ENCODE results near the gene DOHH.

The DOHH gene, protein sequence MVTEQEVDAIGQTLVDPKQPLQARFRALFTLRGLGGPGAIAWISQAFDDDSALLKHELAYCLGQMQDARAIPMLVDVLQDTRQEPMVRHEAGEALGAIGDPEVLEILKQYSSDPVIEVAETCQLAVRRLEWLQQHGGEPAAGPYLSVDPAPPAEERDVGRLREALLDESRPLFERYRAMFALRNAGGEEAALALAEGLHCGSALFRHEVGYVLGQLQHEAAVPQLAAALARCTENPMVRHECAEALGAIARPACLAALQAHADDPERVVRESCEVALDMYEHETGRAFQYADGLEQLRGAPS

DNA sequence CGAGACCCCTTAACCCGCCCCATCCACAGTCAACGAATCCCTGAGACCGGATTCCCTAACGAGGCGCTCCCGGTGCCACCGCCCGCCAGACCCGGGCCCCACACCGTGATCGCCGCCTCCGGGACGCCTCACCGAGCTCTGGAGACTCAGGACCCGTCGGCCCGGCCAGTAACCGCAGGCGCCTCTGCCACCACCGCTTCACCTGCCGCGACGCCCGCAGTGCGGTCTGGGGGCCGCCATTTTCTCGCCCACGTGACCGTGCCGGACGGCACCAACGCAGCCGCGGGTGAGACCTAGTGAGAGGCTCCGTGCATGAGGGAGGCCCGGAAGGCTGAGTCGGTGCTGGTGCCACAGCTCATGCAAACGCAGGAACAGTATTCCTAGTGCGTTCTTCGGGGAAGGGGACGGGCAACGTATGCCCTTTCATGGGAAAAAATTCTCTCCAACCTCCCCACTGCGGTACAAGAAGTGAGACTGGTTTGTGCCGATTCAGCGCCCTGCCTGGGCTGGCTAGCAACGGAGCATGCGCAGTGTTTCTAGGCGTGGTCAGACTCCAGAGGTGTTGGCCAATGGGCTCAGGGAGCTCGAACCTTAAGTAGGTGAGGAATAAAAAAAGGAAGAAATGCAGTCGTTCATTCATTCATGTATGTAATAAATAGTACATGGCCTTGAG lies at the start of gene DOHH:
Gene DOHH (minus strand): TSS at position 246 of the 673 bp plus-strand sequence. CDS start 3,860 bp downstream, outside the sequence.
- peak; percentile 92 to 93 for DNase-seq (ENCODE audit: low read depth in 2 of 2)

DNA sequence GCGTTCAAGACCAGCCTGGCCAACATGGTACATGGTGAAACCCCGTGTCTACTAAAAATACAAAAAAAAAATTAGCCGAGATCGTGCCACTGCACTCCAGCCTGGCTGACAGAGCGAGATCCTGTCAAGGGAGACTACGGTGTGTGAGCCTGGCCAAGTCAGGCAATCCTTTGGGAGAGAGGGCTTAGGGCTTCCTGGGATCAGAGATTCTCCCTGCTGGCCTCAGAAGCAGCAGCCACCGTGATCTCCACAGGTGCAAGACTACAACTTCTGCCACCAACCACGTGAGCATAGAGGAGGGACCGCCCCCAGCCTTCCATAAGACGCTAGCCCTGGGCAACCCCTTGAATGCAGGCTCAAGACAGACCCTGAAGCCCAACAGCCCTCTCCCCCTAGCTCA lies 49.3 kb upstream of the DOHH start:
- no peak for DNase-seq (ENCODE audit: low read depth in 2 of 2)

DNA sequence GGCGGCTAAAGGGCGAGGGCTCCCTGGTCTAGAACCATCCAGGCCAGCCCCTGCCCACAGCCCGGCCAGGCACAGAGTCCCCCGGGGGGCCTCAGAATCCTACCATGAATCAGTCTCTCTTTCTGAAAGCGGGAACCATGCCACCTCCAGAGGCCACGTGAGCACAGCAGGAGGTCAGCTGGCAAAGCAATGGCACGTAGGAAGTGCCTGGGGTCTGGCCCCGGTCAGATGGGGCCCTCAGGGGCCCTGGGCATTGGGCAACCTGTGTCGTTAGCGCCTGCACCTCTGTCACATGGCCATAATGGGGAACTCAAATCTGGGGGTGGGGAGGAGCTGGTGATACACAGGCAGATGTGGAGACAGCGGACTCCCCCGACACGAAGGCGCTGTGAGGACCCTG lies 48.1 kb upstream of the DOHH start:
- DNase-seq (ENCODE audit: low read depth in 2 of 2): no peak

DNA sequence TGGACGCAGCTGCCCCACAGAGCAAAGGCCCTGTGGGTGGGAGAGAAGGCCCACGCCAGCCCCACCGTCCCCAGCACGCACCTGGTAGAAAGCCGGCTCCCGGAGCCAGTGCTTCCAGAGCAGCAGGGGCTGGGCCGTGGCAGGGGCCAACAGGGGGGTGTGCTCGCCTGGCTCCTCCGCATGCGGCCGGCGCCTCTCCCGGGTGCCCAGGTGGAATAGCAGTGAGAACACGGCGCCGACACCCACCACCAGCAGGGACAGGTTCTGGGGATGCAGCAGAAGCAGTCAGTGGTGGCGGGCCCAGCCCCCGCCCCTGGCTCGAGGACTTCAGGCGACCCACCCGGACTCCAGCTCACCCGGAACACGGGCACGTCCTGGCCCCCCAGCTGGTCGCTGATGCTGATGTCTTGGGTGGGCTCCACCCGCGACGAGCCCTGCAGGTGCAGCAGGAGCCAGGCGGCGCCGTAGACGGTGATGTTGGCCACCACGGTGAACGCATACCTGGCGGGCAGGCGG lies 47.4 kb upstream of the DOHH start:
- no peak for DNase-seq (ENCODE audit: low read depth in 2 of 2)

DNA sequence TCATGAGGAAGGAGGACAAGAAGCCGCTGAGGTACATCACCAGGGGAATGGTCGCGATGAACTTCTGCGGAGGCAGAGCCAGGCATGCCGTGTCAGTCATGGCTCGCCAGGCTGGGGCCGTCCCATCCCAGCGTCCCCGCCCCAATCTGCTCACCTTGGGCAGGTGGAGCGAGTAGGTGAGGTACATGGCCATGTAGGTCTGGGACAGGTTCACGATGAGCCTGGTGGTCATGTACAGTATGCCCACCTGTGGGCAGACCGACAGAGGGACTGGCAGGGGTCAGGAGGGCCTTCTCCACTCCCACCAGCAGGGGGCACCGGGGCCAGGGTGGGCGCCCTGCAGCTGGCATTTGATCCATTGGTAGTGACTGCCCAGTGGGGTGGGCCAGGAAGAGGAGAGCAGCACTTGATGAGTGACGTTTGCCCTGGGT lies 46.8 kb upstream of the DOHH start:
- no peak for DNase-seq (ENCODE audit: low read depth in 2 of 2)

DNA sequence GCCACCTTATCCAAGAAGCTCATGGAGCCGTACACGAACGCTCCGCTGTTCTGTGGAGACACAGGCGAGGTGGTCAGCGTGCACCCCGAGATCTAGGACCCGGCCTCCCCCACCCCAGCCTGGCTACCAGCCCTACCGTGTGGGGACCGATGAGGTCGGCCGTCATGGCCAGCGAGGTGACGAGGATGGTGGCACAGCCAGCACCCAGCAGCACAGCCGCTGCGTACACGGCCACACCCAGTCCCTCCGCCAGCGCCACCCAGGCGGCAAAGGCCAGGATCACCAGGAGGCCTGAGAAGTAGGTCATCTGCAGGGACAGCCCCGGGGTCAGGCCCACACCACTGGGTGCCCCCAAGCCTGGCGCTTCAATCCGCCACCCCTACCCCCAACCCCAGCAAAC lies 45.6 kb upstream of the DOHH start:
- DNase-seq (ENCODE audit: low read depth in 2 of 2): no peak

DNA sequence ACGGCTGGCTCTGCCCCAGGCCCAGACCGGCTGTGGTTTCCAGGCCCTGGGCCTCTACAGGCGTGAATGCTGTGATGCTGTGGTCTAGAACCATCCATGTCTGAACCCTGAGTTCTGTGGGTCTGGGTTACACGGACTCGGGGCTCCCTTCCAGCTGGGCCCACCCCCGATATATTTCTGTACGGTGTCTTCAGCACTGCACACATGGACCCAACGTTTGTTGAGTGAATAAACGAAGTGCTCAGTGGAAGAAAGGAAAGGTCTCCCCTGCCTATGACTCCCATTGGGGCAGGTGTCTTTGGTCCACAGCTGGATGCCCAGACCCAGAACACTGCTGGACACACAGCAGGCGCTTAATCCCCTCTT lies 45.2 kb upstream of the DOHH start:
- DNase-seq (ENCODE audit: low read depth in 2 of 2): no peak

DNA sequence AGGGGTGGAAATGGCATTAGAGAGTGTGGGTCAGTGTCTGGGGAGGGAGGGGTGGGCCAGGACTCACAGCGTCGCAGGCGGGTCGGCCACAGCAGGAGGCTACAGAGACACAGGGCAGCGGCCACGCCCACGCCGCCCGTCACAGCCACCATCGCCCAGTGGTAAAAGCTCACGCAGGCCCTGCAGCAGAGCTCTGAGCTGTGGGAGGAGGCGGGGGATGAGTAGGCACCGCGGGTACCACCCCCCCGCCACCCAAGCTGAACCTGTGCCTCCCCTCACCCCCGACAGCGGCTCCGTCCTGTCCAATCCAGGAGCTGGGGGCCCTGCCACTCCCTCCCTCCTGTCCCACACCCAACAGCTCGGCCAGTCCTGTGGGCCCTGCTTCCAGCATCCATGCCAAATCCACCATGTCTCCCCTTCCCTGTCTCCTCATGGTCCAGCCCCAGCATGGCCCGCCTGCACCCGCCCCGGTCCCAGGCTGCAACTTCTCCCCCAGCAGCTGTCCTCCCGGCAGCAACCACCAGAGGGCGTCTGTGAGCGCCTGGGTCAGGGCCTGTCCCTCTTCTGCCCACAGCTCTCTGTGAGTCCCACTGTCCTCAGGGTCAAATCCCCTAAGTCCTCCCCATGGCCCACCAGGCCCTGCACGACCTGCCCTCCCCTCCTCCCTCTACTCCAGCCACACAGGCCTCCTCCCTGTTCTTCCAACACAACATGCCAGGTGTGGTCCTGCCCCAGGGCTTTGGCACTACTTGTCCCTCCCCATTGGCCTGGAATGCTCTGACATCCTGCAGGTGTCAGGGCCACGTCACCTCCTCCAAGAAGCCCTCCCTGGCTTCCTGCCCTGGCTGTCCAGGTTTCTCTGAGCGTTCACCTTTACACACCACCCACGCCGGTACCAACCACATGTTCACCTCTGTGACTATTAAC lies 44.5 kb upstream of the DOHH start:
- peak in 1 of 2 experiments; percentile 7 for DNase-seq (ENCODE audit: low read depth in 2 of 2)

DNA sequence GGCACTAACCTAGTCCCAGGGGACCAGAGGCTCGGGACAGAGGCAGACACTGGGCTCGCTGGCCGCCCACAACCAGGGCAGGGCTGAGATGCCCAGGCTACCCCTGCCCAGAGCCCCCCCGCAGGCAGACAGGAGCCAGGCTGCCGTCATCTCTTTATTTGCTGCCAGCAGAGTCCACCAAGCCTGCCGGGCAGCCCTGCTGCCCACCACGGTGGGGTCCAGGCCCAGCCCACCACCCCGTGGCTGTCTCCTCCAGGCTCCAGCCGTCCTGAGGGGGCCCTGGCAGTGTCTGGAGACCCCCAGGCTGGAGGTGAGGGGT lies 43.5 kb upstream of the DOHH start:
- no peak for DNase-seq (ENCODE audit: low read depth in 2 of 2)

DNA sequence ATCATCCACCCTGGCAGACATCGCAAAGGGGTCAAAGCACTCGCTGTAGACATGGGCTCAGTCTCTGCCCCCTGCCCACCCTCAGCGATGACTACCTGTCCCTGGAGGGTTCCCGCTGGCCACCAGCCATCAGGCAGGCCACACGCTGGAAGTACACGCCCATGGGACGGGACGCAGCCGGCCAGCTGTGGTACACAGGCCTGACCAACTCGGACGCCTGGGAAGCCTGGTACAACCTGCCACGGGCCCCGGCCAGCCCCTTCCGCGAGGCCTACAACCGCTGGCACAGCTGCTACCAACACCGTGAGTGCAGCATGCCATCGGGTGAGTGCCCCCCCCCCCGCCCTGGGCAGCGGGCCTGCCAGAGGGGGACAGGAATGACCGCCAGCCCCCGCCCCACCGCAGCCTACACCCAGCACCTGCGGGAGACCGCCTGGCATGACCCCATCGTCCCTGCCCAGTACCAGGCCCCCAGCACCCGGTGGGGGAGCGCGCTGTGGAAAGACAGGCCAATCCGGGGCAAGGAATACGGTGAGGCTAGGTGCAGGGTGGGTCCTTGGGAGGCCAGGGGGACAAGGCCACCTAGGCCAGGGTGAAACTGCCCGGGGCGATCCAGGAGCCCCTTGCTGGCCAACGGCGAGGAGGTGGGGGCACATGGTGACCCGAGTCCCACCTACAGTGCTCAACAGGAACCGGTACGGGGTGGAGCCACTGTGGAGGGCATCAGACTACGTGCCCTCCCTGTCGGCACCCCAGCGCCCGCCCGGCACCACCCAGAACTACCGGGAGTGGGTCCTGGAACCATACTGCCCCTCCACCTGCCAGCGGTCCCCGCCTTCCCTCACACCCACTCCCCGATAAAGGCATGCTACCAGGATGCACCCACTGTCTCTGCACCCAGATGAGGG lies 42.9 kb upstream of the DOHH start:
- no peak for DNase-seq (ENCODE audit: low read depth in 2 of 2)

DNA sequence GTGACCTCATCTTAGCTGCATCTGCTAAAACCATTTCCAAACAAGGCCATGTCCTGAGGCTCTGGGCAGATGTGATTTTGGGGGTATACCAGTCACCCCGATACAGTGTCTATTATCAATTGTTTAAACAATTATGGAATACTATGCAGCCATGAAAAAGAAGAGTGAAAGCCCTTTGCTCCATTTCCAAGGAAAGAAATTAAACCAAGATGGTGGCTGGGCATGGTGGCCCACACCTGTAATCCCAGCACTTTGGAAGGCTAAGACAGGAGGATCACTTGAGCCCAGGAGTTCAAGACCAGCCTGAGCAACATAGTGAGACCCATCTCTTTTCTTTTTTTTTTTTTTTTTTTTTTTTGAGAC lies 39.3 kb upstream of the DOHH start:
- DNase-seq (ENCODE audit: low read depth in 2 of 2): no peak

DNA sequence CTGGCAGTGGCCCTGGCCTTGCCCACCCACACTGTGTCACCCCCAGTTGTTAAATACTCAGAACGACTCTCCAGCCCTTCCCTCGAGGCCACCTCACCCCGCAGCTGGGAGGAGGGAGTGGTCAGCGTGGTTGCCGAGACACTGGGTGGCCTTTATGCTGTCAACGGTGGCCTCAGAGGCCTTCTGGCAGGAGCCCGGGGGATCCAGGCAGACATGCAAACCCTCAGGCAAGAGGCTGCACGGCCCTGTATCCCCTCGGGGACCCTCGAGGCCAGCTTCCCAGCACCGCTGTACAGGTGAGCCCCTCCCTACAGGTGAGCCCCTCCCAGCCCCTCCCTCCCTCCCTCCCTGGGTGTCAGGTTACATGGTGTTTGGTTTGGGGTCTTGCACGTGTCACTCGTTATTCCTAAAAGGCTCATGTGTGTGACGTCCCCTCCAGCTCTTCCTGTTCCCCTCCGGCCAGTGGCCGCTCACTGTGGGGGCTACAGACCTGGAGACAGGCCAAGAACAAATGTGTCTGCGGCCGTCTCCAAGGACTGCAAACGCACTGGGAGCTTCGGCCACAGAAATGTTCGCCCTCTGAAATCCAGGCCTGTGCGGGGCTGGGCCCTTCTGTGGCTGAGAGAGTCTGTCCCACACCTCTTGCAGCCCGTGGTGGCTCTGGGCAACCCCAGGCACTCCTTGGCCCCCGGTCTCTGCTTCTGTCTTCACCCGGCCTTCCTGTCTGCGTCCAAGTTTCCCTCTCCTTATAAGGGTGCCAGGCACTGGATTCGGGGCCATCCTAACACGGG lies 38.7 kb upstream of the DOHH start, which contains the start of gene TEKTIP1:
Gene TEKTIP1 (plus strand): TSS at position 210 of the 791 bp plus-strand sequence. CDS start 4 bp downstream, at position 214.
- no peak for DNase-seq (ENCODE audit: low read depth in 2 of 2)

DNA sequence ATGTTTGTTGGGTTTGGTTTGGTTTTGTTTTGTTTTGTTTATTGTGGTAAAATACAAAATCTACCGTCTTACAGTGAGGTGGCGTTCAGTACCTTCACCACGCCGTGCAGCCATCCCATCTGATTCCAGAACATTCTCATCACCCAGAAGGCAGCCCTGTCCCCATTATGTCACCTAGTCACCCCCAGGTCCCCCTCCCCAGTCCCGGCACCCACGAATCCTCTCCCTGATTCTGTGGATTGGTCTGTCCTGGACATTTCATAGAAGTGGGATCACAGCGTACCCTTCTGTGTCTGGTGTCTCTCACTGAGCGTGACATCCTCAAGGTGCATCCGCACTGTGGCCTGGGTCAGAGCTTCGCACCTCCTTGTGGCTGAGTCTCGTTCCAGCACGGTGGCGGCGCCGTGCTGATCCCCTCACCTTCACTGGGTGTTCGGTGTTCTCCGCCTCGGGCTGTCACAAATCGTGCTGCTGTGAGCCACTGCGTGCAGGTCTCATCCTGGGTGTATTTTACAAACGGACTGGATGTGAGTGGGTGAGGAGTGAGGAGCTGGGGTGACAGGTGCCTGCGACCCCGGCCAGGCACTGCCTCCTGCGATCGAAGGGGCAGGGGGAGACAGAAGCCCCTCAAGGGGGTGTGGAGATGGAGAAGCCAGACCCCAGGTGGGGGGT lies 37.9 kb upstream of the DOHH start:
- no peak for DNase-seq (ENCODE audit: low read depth in 2 of 2)

DNA sequence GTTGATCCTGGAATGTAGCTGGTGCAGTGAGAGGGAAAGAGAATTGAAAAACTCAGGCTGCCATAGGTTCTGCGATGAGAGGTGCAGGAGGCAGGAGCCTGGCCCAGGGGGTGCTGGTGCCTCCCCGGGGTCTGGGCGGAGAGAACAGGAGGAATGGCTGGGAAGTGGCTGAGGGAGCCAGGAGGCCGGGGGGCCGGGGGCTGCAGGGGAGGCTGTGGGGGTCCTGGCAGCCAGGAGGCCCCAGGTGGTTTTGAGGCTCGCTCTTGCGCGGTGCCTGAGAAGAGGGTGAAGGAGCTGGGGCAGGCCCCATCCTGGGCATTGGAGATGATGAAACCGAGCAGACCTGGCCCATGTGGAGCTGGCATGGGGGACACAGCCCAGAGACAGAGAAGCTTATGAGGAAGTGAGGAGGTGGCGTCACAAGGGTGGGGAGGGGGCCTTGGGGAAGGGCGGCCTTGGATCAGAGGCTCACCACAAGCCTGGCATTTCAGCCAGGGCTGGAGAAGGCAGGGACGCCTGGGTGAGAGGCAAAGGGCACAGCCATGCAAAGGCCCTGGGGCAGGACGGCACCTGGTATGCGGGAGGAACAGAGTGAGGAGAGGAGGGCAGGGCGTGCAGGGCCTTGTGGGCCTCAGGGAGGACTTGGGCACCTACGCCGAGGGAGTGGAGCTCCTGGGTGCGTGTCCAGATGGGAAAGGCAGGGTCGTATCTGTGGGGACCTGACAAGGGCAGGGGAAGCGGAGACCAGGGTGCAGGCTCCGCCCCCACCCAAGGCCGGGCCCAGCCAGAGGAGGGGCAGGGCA lies 37.2 kb upstream of the DOHH start:
- DNase-seq (ENCODE audit: low read depth in 2 of 2): no peak

DNA sequence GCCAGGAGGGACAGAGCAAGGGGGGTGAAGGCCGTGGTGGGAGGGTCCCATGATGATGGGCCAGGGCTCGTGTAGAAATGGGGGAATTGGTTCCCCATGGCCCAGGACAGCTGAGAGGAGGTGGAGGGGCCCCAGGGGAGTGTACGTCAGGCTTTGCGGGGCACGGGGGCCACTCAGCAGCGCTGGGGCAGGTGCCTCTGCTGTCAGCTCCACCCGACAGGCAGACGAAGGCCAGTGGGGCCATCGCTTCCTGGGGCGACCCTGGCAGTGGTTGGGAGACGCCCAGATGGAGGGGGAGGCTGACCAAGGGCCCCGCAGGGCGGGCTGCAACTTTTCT lies 36.6 kb upstream of the DOHH start:
- no peak for DNase-seq (ENCODE audit: low read depth in 2 of 2)

DNA sequence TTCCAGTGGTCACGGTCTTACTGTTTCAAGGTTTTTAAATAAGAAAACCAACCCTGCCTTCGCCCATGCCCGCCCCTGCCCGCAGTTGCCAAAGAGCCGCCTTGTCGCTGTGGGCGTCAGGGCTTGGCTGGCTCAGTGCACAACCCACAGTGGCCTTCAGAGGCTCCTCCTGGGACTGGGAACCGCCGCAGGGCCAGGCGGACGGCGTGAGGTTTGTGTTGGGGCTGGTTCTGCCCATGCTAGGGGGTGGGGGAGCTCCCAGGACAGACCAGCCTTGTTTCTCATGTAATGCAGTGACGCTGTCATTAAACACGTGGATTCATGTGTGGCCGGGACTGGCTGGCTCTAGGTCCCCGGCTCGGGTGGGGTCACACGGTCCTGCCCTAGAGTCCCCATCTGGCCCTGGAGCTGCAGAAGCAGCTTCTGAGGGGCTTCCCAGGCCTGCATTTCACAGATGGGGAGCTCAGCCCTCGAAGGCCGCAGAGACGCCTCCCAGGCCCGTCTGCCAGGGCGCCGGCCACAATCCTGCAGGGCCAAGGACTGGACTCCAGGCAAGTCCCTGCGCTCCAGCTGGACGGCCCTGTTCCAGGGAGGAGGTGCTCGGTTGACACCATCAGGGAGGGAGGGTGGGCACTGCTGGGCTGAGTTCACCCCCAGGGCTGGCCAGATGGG lies 36.1 kb upstream of the DOHH start:
- DNase-seq (ENCODE audit: low read depth in 2 of 2): no peak

DNA sequence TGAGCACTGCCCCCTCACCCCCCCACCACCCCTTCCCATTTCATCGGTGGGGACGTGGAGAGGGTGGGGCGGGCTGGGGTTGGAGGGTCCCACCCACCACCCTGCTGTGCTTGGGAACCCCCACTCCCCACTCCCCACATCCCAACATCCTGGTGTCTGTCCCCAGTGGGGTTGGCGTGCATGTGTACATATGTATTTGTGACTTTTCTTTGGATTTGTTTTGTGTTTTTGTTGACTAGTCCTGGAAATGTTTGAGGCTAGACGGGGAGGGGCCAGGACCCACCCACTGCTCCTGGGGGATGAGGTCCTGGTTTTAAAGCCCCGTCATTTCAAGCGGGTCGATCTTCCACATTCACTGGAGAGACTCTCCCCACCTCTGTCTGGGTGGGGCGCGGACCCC lies 35.5 kb upstream of the DOHH start:
- DNase-seq (ENCODE audit: low read depth in 2 of 2): no peak

DNA sequence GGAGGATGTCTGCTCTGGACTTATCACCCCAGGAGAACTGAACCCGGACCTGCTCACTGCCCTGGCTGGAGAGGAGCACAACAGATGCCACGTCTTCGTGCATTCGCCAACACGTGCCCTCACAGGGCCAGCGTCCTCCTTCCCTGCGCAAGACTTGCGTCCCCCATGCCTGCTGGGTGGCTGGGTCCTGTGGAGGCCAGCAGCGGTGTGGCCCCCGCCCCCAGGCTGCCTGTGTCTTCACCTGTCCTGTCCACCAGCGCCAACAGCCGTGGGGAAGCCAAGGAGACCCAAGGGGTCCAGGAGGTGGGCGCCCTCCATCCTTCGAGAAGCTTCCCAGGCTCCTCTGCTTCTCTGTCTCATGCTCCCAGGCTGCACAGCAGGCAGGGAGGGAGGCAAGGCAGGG lies 35.1 kb upstream of the DOHH start:
- no peak for DNase-seq (ENCODE audit: low read depth in 2 of 2)

DNA sequence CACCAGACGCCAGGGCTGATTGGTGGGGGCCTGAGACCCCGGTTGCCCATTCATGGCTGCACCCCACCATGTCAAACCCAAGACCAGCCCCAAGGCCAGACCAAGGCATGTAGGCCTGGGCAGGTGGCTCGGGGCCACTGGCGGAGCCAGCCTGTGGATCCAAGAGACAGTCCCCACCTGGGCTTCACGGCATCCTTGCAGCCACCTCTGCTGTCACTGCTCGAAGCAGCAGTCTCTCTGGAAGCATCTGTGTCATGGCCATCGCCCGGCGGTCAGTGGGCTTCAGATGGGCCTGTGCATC lies 34.7 kb upstream of the DOHH start:
- DNase-seq (ENCODE audit: low read depth in 2 of 2): no peak
